H9 (cell line): Measurements from ENCODE around the gene GPS1. TPM values are rescaled to one million over a fixed set of nuclear protein-coding genes. Genes with fewer than 3 reads are reported as not detected.

Experiments used
- DNase-seq: peaks from one replicate; pipeline ENCODE4 v3.0.0-alpha.2; 2017
- H2AFZ ChIP-seq: one replicate; pipeline ENCODE4 v1.6.1; 2013; ENCODE audit warnings: mild to moderate bottlenecking, low read length, control low read depth, moderate library complexity
- H2AK5ac ChIP-seq: 2 replicates; pipeline ENCODE4 v1.6.1; 2013; ENCODE audit warnings: low read length, control low read depth, mixed read lengths; ENCODE audit not compliant: insufficient read length
- H2BK120ac ChIP-seq: one replicate; pipeline ENCODE4 v1.6.1; 2013; ENCODE audit warnings: low read depth, mild to moderate bottlenecking, low read length, control low read depth, inconsistent platforms; ENCODE audit not compliant: poor library complexity, severe bottlenecking
- H2BK12ac ChIP-seq: 2 replicates; pipeline ENCODE4 v1.6.1; 2013; ENCODE audit warnings: low read length, control low read depth, mixed read lengths, low read depth; ENCODE audit not compliant: insufficient read length
- H2BK15ac ChIP-seq: 2 replicates; pipeline ENCODE4 v1.6.1; 2013; ENCODE audit warnings: low read depth, low read length, control low read depth
- H2BK20ac ChIP-seq: one replicate; pipeline ENCODE4 v1.6.1; 2013; ENCODE audit warnings: low read depth, mild to moderate bottlenecking, low read length, control low read depth, inconsistent platforms; ENCODE audit not compliant: poor library complexity, severe bottlenecking
- H2BK5ac ChIP-seq: 2 replicates; pipeline ENCODE4 v1.6.1; 2013; ENCODE audit warnings: low read length, control low read depth, mixed read lengths; ENCODE audit not compliant: insufficient read length
- H3K14ac ChIP-seq: 2 replicates; pipeline ENCODE4 v1.6.1; 2013; ENCODE audit warnings: low read length, control low read depth; ENCODE audit not compliant: insufficient read depth
- H3K18ac ChIP-seq: 2 replicates; pipeline ENCODE4 v1.6.1; 2013; ENCODE audit warnings: low read depth, mild to moderate bottlenecking, mixed read lengths, low read length, control low read depth; ENCODE audit not compliant: insufficient read length
- H3K23ac ChIP-seq: 2 replicates; pipeline ENCODE4 v1.6.1; 2013; ENCODE audit warnings: low read length, control low read depth, mixed read lengths, low read depth; ENCODE audit not compliant: insufficient read length
- H3K23me2 ChIP-seq: 2 replicates; pipeline ENCODE4 v1.6.1; 2013; ENCODE audit warnings: low read depth, mild to moderate bottlenecking, mixed read lengths, low read length, control low read depth; ENCODE audit not compliant: insufficient read length, poor library complexity, severe bottlenecking
- H3K27ac ChIP-seq: 2 replicates; pipeline ENCODE4 v1.5.1; 2013; ENCODE audit warnings: low read length, control low read depth, mixed read lengths, low read depth; ENCODE audit not compliant: insufficient read length
- H3K27me3 ChIP-seq: 2 replicates; pipeline ENCODE4 v1.6.1; 2013; ENCODE audit warnings: low read length, control low read depth, inconsistent platforms; ENCODE audit not compliant: insufficient read depth
- H3K4ac ChIP-seq: 2 replicates; pipeline ENCODE4 v1.6.1; 2013; ENCODE audit warnings: low read depth, mild to moderate bottlenecking, control low read depth, inconsistent platforms, low read length, moderate library complexity
- H3K4me1 ChIP-seq: 2 replicates; pipeline ENCODE4 v1.6.1; 2013; ENCODE audit warnings: low read length, control low read depth, inconsistent platforms; ENCODE audit not compliant: insufficient read depth
- H3K4me2 ChIP-seq: 2 replicates; pipeline ENCODE4 v1.6.1; 2013; ENCODE audit warnings: low read length, control low read depth, mixed read lengths; ENCODE audit not compliant: insufficient read length, insufficient read depth
- H3K56ac ChIP-seq: 2 replicates; pipeline ENCODE4 v1.6.1; 2013; ENCODE audit warnings: low read depth, mild to moderate bottlenecking, mixed read lengths, low read length, control low read depth; ENCODE audit not compliant: insufficient read length
- H3K79me1 ChIP-seq: 2 replicates; pipeline ENCODE4 v1.6.1; 2013; ENCODE audit warnings: low read depth, mild to moderate bottlenecking, moderate library complexity, low read length, control low read depth, inconsistent platforms; ENCODE audit not compliant: insufficient read depth, poor library complexity, severe bottlenecking
- H3K79me2 ChIP-seq: 2 replicates; pipeline ENCODE4 v1.6.1; 2013; ENCODE audit warnings: low read length, control low read depth, inconsistent platforms; ENCODE audit not compliant: insufficient read depth
- H3K9ac ChIP-seq: 2 replicates; pipeline ENCODE4 v1.6.1; 2013; ENCODE audit warnings: low read length, control low read depth, mixed read lengths; ENCODE audit not compliant: insufficient read length; ENCODE audit errors: extremely low read depth
- H3K9me3 ChIP-seq: one replicate; pipeline ENCODE4 v1.6.1; 2013; ENCODE audit warnings: low read depth, low read length, inconsistent platforms; ENCODE audit not compliant: control insufficient read depth
- H3T11ph ChIP-seq: one replicate; pipeline ENCODE4 v1.6.1; 2013; ENCODE audit warnings: mild to moderate bottlenecking, low read length, control low read depth, inconsistent platforms
- H4K20me1 ChIP-seq: one replicate; pipeline ENCODE4 v1.6.1; 2013; ENCODE audit not compliant: control insufficient read depth, insufficient read length, insufficient read depth
- H4K5ac ChIP-seq: 2 replicates; pipeline ENCODE4 v1.6.1; 2013; ENCODE audit warnings: low read depth, mild to moderate bottlenecking, mixed read lengths, low read length, control low read depth; ENCODE audit not compliant: insufficient read length
- H4K8ac ChIP-seq: replicated peaks from 2 replicates; pipeline ENCODE4 v1.6.1; 2013; ENCODE audit warnings: low read length, control low read depth, mixed read lengths, low read depth; ENCODE audit not compliant: insufficient read length
- H4K91ac ChIP-seq: 2 replicates; pipeline ENCODE4 v1.6.1; 2013; ENCODE audit warnings: low read depth, mild to moderate bottlenecking, moderate library complexity, mixed read lengths, low read length, control low read depth; ENCODE audit not compliant: insufficient read length
- H3K27ac Mint-ChIP-seq, 3 experiments: 2 replicates in 2 of 3; 3 replicates in 1 of 3; pipeline ENCODE4 v1.8.0; 2020 to 2021; ENCODE audit warnings: mixed read lengths in 3 of 3, mild to moderate bottlenecking in 1 of 3, moderate library complexity in 1 of 3
- H3K27me3 Mint-ChIP-seq: 2 replicates; pipeline ENCODE4 v1.8.0; 2021; ENCODE audit warnings: low read depth, mild to moderate bottlenecking, moderate library complexity, mixed read lengths
- H3K36me3 Mint-ChIP-seq, 3 experiments: 2 replicates in 2 of 3; 3 replicates in 1 of 3; pipeline ENCODE4 v1.8.0; 2020 to 2021; ENCODE audit warnings: low read depth in 3 of 3, mixed read lengths in 3 of 3; ENCODE audit not compliant: insufficient read depth in 1 of 3
- H3K4me1 Mint-ChIP-seq, 2 experiments: 2 replicates each; pipeline ENCODE4 v1.8.0; 2020; ENCODE audit warnings: mixed read lengths in 2 of 2
- H3K4me3 Mint-ChIP-seq, 2 experiments: 2 replicates in 1 of 2; 3 replicates in 1 of 2; pipeline ENCODE4 v1.8.0; 2020 to 2021; ENCODE audit warnings: mild to moderate bottlenecking in 2 of 2, mixed read lengths in 2 of 2, moderate library complexity in 1 of 2
- H3K9me3 Mint-ChIP-seq, 2 experiments: 2 replicates in 1 of 2; 3 replicates in 1 of 2; pipeline ENCODE4 v1.8.0; 2020; ENCODE audit warnings: mild to moderate bottlenecking in 2 of 2, mixed read lengths in 2 of 2, moderate library complexity in 1 of 2
- CTCF ChIP-seq: fragments of 200-600 bp; sonication (generic); conservative IDR thresholded peaks from 3 replicates; pipeline ENCODE4 v1.8.0; 2021; ENCODE audit warnings: antibody characterized with exemption, mild to moderate bottlenecking
- WGBS: extraction: QIAGEN DNeasy Blood & Tissue Kit; methylation state at CpG from one replicate; pipeline ENCODE4 v1.1.7; 2013; ENCODE audit warnings: missing lambda C conversion rate, low lambda C conversion rate, mixed read lengths; ENCODE audit not compliant: insufficient read length; ENCODE audit errors: extremely low coverage; 5-methylcytosine and 5-hydroxymethylcytosine counted together
- total RNA-seq: library from RNA; stranded (reverse); gene quantifications from 2 replicates; pipeline ENCODE4 v1.2.1, GENCODE V29; 2021

The GPS1 gene
- total RNA-seq, 1 experiment from 2014 or later: 164 TPM

DNA sequence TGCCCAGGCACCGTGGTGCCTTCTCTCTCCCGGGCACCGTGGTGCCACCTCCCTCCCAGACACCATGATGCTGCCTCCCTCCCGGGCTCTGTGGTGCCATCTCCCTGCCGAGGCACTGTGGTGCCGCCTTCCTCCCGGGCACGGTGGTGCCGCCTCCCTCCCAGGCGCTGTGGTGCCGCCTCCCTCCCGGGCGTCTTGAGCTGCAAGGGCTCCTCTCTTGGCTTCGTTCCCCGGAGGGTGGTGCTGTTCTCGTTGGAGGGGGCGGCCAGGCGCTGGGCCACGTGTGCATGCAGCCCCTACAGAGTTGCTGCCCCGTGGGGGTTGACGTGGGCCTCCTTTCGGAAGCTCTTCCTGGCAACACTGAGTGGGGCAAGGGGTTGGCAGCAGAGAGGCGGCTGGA lies 37.3 kb upstream of the GPS1 start:
- no peaks in the 10 kb centered on the region for H3K27me3 ChIP-seq
- no peak overlapping the region for H3K27ac ChIP-seq
- DNase-seq: no peak
- no peak overlapping the region for H4K5ac ChIP-seq
- no peak overlapping the region for H3K9ac ChIP-seq
- no peak overlapping the region for H4K91ac ChIP-seq
- no peak overlapping the region for H3K4me3 Mint-ChIP-seq
- no peaks in the 10 kb centered on the region for H3K9me3 ChIP-seq
- no peak overlapping the region for H3K56ac ChIP-seq
- H2BK20ac ChIP-seq: no peak overlapping the region
- H3T11ph ChIP-seq: no peak overlapping the region
- no peak for TF ChIP-seq CTCF
- H3K4me1 Mint-ChIP-seq: 0 out of 4 replicates have a peak, but pooled peaks cover 0 to 2% of the 10 kb centered on the region in 2 experiments
- no peak overlapping the region for H3K18ac ChIP-seq
- H3K27me3 Mint-ChIP-seq: no peaks in the 10 kb centered on the region; the same call in 1 of the 2 replicates
- no peak overlapping the region for H3K4me2 ChIP-seq
- H3K9me3 Mint-ChIP-seq: no peaks in the 10 kb centered on the region
- no peak overlapping the region for H2BK120ac ChIP-seq
- H3K4ac ChIP-seq: no peak overlapping the region
- no peak overlapping the region for H3K27ac Mint-ChIP-seq
- H3K36me3 Mint-ChIP-seq: peaks cover 2 to 8% (median 3%) of the 10 kb centered on the region in 3 experiments; a peak in 4 of 7 replicates
- H3K23me2 ChIP-seq: no peaks in the 10 kb centered on the region
- WGBS: no CpG with 5 or more reads among the region's 23 CpGs
- H3K23ac ChIP-seq: no peak overlapping the region
- H2BK5ac ChIP-seq: no peak overlapping the region
- no peak overlapping the region for H3K14ac ChIP-seq
- H2AFZ ChIP-seq: no peak overlapping the region
- no peaks in the 10 kb centered on the region for H3K79me1 ChIP-seq
- H2AK5ac ChIP-seq: no peak overlapping the region
- no peak overlapping the region for H2BK15ac ChIP-seq
- no peak overlapping the region for H4K8ac ChIP-seq
- no peaks in the 10 kb centered on the region for H4K20me1 ChIP-seq
- H2BK12ac ChIP-seq: no peak overlapping the region
- no peaks in the 10 kb centered on the region for H3K79me2 ChIP-seq
- H3K4me1 ChIP-seq: no peaks in the 10 kb centered on the region
